Chondrocyte (in vitro differentiated cells): ENCODE measurements around the gene FUBP3. TPM values are rescaled to one million over a fixed set of nuclear protein-coding genes. Genes with fewer than 3 reads are reported as not detected.

Experiments used
- DNase-seq: peaks from one replicate; pipeline ENCODE4 v3.0.0; 2021; ENCODE audit warnings: mixed read lengths, low spot score
- H3K27ac Mint-ChIP-seq: one replicate; pipeline ENCODE4 v1.8.0; 2021; ENCODE audit warnings: mild to moderate bottlenecking, moderate library complexity, mixed read lengths; ENCODE audit not compliant: unreplicated experiment
- H3K27me3 Mint-ChIP-seq: 2 replicates; pipeline ENCODE4 v1.8.0; 2021; ENCODE audit warnings: low read depth, mixed read lengths
- H3K36me3 Mint-ChIP-seq: 2 replicates; pipeline ENCODE4 v1.8.0; 2021; ENCODE audit warnings: low read depth, mixed read lengths
- H3K4me1 Mint-ChIP-seq: 2 replicates; pipeline ENCODE4 v1.8.0; 2021; ENCODE audit warnings: low read depth, mild to moderate bottlenecking, mixed read lengths
- H3K4me3 Mint-ChIP-seq: one replicate; pipeline ENCODE4 v1.8.0; 2021; ENCODE audit warnings: mild to moderate bottlenecking, moderate library complexity, mixed read lengths; ENCODE audit not compliant: unreplicated experiment
- H3K9me3 Mint-ChIP-seq: 2 replicates; pipeline ENCODE4 v1.8.0; 2021; ENCODE audit warnings: low read depth, mixed read lengths
- total RNA-seq: library from RNA; stranded (reverse); gene quantifications from 3 replicates; pipeline ENCODE4 v1.2.1, GENCODE V29; 2021
- TF ChIP-seq, protein P1 (sequence below): fragments of 200-600 bp; sonication (generic); IDR thresholded peaks from 2 replicates; pipeline ENCODE4 v1.5.0; 2021; ENCODE audit warnings: antibody characterized with exemption, mild to moderate bottlenecking, moderate library complexity

The FUBP3 gene
- total RNA-seq, 1 donor from 2014 or later = 52.8 TPM

DNA sequence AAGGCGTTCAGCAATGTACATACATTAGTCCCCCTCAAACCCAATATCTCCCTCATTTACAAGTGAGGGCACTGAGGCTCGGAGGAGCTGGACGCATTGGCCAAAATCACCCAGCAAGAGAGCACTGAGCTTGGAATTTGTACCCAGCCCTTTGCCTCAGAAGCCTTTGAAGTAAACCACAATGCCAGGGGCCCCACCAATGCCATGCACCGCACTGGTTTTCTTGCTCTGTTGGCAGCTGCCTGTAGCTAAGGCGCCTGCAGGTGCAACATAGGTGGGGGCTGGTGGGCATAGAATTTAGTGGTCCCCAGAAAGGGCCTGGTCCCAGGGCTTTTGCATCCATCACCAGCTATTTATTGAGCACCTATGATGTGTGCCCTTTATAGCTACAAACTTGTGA, 37.3 kb upstream of the FUBP3 start:
- TF ChIP-seq, protein P1, sequence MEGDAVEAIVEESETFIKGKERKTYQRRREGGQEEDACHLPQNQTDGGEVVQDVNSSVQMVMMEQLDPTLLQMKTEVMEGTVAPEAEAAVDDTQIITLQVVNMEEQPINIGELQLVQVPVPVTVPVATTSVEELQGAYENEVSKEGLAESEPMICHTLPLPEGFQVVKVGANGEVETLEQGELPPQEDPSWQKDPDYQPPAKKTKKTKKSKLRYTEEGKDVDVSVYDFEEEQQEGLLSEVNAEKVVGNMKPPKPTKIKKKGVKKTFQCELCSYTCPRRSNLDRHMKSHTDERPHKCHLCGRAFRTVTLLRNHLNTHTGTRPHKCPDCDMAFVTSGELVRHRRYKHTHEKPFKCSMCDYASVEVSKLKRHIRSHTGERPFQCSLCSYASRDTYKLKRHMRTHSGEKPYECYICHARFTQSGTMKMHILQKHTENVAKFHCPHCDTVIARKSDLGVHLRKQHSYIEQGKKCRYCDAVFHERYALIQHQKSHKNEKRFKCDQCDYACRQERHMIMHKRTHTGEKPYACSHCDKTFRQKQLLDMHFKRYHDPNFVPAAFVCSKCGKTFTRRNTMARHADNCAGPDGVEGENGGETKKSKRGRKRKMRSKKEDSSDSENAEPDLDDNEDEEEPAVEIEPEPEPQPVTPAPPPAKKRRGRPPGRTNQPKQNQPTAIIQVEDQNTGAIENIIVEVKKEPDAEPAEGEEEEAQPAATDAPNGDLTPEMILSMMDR = no peak
- no peak overlapping the region for H3K27ac Mint-ChIP-seq
- H3K27me3 Mint-ChIP-seq = peaks cover 48% of the 10 kb centered on the region
- peaks cover 12% of the 10 kb centered on the region for H3K4me1 Mint-ChIP-seq
- H3K36me3 Mint-ChIP-seq = no peaks in the 10 kb centered on the region
- H3K4me3 Mint-ChIP-seq = no peak overlapping the region
- no peaks in the 10 kb centered on the region for H3K9me3 Mint-ChIP-seq
- DNase-seq = no peak

DNA sequence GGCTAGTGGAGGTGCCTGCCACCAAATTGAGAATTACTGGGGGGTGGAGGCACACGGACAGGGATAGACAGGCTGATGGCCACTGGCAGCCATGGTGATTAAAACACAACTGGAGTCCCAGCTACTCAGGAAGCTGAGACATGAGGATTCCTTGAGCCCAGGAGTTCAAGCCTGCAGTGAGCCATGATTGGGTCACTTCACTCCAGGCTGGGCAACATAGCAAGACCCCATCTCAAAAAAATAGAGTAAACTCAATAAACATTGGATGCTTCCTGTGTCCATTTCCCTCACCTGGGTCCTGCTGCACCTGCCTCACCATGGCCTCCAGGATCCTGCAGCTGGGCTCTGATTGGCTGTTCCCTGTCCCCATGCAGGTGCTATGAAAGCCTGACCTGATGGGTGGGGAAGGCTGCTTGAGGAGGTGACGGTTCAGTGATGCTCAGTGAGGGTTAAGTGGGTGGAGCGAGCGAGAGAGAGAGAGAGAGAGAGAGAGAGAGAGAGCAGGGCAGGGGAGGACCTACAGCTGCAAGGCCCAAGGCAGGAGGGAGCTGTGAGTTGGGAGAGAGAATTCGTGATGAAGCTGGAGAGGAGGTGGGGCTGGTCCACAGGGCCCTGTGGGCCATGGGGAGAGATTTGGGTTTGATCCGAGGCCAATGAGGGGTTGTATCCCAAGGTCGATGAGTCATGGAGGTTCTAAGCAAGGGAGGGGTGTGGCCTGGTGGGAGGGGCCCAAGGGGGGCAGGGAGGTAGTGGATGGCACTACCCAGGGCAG, 36.7 kb upstream of the FUBP3 start:
- no peak overlapping the region for H3K27ac Mint-ChIP-seq
- DNase-seq = no peak
- no peaks in the 10 kb centered on the region for H3K9me3 Mint-ChIP-seq
- H3K4me3 Mint-ChIP-seq = no peak overlapping the region
- TF ChIP-seq, protein P1 = no peak
- peaks cover 44% of the 10 kb centered on the region for H3K27me3 Mint-ChIP-seq
- no peaks in the 10 kb centered on the region for H3K36me3 Mint-ChIP-seq
- H3K4me1 Mint-ChIP-seq = peaks cover 9% of the 10 kb centered on the region

DNA sequence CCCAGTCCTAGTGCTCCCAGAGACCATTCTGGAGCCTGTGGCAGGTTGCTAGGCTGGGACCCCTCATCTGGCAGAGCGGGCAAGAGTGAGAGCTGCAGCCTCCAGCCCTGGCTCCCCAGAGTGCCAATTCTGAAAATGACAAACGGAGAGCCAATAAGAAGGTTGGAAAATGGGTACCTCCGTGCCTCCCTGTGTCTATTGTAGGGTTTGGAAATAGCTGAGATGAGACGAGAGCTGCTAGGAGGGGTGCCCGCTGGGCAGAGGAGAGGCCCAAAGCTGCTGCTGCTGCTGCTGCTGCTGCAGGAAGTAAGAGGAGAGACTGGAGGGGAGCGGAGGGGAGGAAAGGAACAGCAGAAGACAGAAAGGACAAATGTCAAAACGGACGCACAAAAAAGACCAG, 36.0 kb upstream of the FUBP3 start:
- DNase-seq = no peak
- H3K36me3 Mint-ChIP-seq = no peaks in the 10 kb centered on the region
- peaks cover 5% of the 10 kb centered on the region for H3K4me1 Mint-ChIP-seq
- H3K4me3 Mint-ChIP-seq = no peak overlapping the region
- TF ChIP-seq, protein P1 = no peak
- H3K9me3 Mint-ChIP-seq = no peaks in the 10 kb centered on the region
- no peak overlapping the region for H3K27ac Mint-ChIP-seq
- H3K27me3 Mint-ChIP-seq = peaks cover 39% of the 10 kb centered on the region

DNA sequence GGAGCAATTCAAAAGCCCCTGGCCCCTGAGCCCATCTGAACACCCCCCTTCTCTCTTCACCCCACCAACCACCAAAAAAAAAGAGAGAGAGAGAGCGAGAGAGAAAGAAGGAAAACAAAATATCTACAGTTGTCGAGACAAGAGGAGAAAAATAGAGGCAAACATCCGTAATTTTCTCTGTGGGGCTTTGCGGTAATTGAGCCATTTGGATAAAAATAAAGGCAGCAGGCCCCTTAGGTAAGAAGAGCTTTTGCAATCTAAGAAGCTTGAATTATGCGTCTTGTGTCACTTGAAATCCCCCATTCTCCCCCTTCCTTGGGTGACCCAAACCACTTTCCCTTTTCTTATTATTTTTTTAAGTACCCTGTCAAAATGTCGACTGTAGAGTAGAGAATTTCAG, 35.5 kb upstream of the FUBP3 start:
- H3K27ac Mint-ChIP-seq = no peak overlapping the region
- TF ChIP-seq, protein P1 = no peak
- H3K4me1 Mint-ChIP-seq = peaks cover 5% of the 10 kb centered on the region
- H3K36me3 Mint-ChIP-seq = no peaks in the 10 kb centered on the region
- H3K9me3 Mint-ChIP-seq = no peaks in the 10 kb centered on the region
- no peak overlapping the region for H3K4me3 Mint-ChIP-seq
- no peak for DNase-seq
- H3K27me3 Mint-ChIP-seq = peaks cover 35% of the 10 kb centered on the region

DNA sequence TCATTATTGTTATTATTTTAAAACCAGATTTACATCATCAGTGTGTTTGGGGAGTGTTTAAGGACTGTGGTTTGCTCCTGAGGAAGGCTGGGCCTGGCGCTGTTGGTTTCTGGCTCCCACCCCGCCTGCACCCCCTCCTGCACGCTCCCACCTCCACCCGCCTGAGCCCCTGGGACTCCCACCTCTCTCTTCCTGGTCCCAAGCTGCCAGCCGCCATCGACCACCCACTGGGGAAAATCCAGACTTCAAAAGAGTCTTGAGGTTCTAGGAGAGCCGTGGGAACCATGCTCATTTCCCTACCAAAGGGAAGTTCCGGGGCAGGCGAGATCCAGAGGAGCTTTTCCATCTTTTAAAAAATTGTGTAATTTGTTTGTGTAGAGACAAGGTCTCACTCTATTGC, 35.0 kb upstream of the FUBP3 start:
- Mint-ChIP-seq H3K36me3 (no peaks in the 10 kb centered on the region), H3K27ac (no peak overlapping the region), H3K4me3 (no peak overlapping the region), H3K27me3 (peaks cover 33% of the 10 kb centered on the region), H3K4me1 (peaks cover 4% of the 10 kb centered on the region), H3K9me3 (peaks cover 2% of the 10 kb centered on the region)
- no peak for DNase-seq
- TF ChIP-seq, protein P1 = no peak
